Fibroblast of skin of left quadriceps (primary cell): ENCODE data around the gene CLEC17A.
"Not testable (repeated sequence)": the region's sequence is repeated elsewhere in the genome, so short reads cannot be mapped to it uniquely, and the experiment has no call there.

ENCODE experiments used
- DNase-seq, 2 experiments: peaks; one replicate each; pipeline ENCODE4 v3.0.0-alpha.2; 2013; ENCODE audit warnings: low read depth in 2 of 2

The CLEC17A gene, protein sequence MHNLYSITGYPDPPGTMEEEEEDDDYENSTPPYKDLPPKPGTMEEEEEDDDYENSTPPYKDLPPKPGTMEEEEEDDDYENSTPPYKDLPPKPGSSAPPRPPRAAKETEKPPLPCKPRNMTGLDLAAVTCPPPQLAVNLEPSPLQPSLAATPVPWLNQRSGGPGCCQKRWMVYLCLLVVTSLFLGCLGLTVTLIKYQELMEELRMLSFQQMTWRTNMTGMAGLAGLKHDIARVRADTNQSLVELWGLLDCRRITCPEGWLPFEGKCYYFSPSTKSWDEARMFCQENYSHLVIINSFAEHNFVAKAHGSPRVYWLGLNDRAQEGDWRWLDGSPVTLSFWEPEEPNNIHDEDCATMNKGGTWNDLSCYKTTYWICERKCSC

GRCh38 chr19:14582894-14583340 is at the start of gene CLEC17A:
CLEC17A (plus strand) TSS chr19:14583084; CDS start chr19:14583161, 77 bp downstream.
- no peak for DNase-seq

DNA sequence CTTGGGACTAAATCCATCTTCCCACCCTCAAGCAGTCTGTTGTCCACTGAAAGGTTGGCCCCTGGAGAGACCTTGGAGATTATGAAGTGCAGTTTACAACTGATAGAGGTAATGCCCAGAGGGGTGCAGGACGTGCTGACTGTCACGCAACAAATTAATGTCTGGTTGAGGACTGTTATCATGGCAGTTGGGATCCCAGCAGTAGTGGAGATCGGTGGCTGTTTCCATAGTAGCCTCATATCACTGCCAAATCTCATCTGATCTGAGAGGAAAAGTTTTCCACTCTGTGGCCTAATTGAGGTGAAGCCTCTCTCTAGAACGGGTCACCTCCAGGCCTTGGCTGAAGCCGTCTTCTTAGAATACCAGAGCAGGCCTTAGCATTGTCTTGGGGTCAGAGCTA is 49.4 kb upstream of the CLEC17A start:
- DNase-seq: no peak

GRCh38 chr19:14536926-14537692 is 45.8 kb upstream of the CLEC17A start:
- peak in 1 of 2 experiments; percentile 16 for DNase-seq

GRCh38 chr19:14540741-14541525 is 42.0 kb upstream of the CLEC17A start:
- no peak for DNase-seq

- DNase-seq: not testable (repeated sequence)
Observed at GRCh38 chr19:14541979-14542378, 40.9 kb upstream of the CLEC17A start.

DNA sequence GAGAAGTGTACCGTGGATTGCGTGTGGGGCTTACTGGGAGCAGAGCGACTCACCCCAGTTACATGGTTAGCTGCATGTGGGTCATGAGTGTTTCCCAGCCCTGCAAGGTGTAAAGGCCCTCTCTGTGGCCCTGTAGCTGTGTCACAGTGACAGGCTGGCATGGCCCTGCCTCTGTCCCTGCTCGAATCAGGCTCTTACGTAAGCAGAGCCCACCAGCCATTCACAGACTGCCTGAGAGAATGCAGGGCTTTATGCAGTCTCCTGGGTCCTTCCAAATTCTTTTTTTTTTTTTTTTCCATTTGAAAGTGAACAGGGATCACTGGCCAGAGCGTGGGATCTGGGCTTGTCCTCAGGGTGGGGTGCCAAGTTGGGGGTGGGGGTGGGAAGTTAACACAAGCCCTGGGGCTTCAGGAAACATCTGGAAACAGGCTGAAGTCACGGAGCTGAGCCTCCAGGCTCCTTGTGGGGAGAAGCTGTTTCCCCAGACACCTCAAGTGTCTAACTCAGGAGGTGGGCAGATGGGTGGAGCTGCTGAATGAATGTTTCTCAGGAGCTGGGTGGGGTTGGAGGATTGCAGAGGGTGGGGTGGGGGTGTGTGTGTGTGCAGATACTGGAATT is 40.1 kb upstream of the CLEC17A start:
- DNase-seq: peak in 1 of 2 experiments; percentile 13

GRCh38 chr19:14544047-14544446 is 38.8 kb upstream of the CLEC17A start:
- DNase-seq: no peak

GRCh38 chr19:14544977-14545715 is 37.7 kb upstream of the CLEC17A start:
- no peak for DNase-seq

GRCh38 chr19:14545716-14546082 is 37.2 kb upstream of the CLEC17A start:
- no peak for DNase-seq

- no peak for DNase-seq
Observed at GRCh38 chr19:14550201-14550754, 32.6 kb upstream of the CLEC17A start.

DNA sequence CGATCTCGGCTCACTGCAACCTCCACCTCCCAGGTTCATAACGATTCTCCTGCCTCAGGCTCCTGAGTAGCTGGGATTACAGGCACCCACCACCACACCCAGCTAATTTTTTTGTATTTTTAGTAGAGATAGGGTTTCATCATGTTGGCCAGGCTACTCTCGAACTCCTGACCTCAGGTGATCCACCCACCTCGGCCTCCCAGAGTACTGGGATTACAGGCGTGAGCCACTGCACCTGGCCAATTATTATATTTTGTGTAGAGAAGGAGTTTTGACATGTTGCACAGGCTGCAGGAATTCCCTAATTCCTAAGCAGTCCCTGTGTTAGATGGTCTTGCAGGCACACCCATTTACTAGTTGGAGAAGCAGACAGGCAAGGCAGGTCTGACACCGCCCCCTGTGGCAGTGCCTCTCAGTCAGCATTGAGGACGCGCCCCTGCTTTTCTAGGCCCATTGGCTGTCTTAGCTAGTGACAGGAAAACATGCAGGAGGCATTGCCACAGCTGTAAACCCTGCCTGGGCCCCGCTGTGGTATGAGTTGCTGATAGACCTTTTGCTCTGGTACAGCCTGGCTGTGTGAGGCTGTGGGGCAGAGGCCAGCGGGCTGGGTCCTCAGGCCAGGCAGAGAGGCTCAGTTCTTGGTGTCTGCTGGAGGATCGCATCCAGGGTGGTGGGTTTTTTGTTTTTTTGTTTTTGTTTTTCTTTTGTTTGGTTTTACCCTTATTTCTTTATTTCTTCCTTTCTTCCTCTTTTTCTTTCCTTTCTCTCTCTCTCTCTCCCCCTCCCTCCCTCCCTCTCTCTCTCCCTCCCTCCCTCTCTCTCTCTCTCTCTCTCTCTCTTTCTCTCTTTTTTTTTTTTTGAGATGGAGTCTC is 31.5 kb upstream of the CLEC17A start:
- not testable (repeated sequence) for DNase-seq

DNA sequence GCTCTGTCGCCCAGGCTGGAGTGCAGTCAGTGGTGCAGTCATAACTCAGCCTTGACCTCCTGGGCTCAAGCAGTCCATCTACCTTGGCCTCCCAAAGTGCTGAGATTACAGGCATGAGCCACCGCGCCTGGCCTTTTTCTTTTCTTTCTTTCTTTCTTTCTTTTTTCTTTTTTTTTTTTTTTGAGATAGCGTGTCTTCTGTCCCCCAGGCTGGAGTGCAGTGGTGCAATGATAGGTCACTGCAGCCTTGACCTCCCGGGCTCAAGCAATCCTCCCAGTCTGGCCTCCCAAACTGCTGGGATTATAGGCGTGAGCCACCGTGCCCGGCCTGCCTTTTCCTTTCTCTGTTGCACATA is 30.9 kb upstream of the CLEC17A start:
- DNase-seq: not testable (repeated sequence)

DNA sequence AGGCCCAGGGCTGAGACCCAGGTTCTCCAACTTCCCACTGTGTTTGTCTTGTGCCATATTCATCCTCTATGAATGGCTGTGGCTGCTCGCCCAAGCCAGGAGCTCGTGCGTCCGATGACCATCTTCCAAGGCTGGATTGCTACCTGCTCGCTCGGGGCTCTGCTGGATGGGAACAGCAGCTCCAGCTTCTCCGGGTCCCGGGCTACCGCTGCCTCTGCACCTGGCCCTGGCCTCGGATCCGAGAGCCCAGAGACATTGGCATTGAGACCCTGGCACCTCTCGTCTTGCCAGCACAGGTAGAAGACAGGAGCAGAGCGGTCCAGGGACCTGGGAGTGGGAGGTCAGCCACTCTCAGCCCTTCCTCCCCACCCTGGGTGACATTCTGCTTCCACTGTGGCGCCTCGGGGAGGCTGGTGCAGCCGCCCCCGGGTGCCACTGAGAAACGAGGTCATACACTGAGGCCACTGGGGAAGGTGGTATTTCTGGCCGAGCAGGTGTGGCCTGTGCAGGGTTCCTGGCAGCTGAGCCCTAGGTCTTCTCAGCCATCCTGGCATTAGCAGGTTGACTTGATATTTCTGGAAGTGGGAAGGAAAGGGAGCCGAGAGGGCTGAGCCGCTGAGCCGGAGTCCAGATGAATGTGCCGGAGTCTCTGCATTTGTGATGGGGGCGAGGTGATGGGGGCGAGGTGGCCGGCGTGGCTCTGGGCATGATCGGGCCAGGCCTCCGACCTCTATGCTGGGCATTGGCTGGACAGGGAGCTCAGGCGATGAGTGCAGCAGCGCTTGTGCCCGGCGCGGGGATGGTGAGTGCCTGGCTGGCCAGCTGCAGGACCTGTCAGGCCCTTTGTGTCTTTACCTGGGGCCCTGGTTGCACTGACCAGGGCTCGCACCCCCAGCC is 29.6 kb upstream of the CLEC17A start:
- DNase-seq: no peak

GRCh38 chr19:14553939-14554243 is 29.0 kb upstream of the CLEC17A start:
- DNase-seq: no peak

DNA sequence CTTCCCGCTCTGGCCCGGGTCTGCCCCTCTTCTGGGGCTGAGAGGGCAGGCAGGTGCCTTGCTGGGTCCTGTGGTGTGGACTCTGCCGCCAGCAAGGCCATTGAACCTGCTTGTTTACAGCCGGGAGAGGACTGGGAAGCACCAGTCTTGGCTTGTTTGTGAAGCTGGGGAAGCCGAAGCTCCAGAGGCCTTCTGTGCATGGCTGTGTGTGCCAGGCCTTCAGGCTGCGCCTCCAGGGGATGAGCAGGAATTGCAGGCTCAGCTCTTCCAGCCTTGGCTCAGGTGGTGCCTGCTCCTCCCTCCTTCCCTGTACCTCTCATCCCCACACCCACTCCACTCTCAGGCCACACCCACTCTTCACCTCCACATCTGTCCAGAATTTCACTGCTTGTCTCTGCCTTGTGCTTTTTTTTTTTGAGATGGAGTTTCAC is 28.5 kb upstream of the CLEC17A start:
- DNase-seq: no peak

DNA sequence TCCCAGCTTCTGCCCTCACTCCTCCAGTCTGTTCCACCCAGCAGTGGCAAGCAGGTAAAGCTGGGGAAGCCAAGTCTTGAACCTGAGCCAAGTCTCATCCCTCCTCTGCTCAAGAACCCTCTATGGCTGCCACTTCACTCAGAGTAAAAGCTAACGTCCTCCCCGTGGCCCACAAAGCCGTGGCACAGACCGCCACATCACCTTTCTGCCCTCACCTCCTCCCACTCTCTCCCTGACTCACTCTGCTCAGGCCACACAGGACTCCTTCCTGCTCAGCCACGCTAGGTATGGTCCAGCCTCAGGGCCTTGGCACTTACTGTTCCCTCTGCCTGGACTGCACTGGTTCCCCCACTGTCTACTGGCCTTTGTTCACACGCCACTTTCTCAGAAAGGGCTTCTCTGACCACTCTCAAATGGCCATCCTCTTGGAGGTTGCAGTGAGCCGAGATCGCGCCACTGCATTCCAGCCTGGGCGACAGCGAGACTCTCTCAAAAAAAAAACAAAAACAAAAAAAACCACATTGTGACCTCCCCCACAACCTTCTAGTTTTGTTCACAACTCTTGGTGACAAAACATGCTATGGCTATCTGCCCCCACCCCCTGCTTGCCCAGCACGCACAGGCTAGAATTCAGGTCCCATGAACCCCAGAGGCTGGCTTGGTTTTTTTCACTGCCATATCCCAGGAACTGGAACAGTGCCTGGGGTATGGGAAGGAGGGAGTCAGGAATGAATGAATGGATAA is 26.8 kb upstream of the CLEC17A start:
- no peak for DNase-seq

- peak in 1 of 2 experiments; percentile 11 for DNase-seq
Observed at GRCh38 chr19:14556662-14557188, 26.2 kb upstream of the CLEC17A start.
